Right kidney (tissue), 1 donor: ENCODE measurements around the gene CRYGD.
A peak's percentile ranks its signal among the peaks of the same experiment; 100 is the strongest.
"Not testable (repeated sequence)": the region's sequence is repeated elsewhere in the genome, so short reads cannot be mapped to it uniquely, and the experiment has no call there.

Source experiments
- DNase-seq: peaks from one replicate; pipeline ENCODE4 v3.0.0-alpha.2; 2016

CRYGD gene

DNA sequence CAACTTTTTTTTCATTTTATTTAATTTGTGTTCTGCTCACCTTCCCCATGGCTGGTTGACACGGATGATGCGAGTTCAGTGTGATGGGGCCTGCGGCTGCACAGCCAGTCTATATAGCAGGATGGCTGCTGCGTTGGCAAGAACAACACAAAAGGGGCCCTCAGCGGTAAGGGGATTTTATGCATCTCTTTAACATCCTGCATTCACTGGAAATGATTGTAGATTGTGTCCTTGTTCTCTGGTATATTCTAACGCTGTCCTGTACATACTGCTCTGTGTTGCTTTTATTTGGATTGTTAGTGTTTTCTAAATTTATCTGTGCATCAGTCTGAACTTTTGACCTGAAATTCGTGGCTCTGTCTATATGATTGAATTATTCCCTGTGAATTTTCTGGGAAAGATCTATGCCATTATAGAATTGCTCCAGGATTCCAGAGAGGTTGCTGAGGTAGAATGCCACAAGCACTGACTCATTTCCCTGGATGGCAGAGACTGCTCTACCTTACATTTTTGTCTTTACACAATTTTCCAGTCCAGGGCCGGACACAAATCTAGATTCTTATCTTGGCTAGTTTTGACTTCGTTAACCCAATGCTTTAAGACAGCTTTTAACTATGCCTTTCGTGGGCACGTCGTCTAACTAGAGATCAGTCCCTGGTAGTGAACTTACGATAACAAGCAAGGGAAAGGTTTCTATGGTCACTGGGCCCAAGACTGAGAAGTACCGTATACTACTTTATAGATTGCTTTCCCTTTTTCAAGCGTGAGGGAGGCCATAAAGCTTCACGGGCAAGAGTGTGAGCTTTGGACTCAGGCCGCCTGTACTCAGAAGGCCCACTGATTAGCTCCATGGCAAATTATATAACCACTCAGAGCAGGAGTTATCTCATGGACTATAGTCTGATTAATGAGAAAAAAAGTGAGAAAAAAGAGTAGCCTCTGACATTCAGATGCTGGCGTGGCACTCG is 5.7 kb upstream of the CRYGD start, which contains the start of gene CRYGC:
Gene CRYGC (minus strand): TSS at position 85 of the 968 bp plus-strand sequence. CDS start 36 bp downstream, at position 49.
- no peak for DNase-seq

DNA sequence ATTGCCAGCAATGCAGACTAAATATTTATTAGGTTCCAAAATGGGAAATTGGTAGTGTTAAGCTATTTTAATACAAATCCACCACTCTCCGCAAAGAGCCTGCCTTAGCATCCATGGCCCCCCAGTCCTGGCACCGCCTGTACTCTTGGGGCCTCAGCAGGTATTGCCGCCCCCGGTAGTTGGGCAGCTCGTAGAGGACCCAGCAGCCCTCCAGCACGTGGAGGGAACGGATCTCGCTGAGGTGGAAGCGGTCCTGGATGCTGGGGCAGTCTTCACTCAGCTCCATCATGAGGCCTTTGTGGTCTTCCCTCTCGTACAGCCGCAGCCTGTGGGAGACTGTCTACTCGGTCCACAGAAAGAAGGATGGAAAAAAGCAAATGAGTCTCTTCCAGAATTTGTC is 3.8 kb upstream of the CRYGD start:
- no peak for DNase-seq

DNA sequence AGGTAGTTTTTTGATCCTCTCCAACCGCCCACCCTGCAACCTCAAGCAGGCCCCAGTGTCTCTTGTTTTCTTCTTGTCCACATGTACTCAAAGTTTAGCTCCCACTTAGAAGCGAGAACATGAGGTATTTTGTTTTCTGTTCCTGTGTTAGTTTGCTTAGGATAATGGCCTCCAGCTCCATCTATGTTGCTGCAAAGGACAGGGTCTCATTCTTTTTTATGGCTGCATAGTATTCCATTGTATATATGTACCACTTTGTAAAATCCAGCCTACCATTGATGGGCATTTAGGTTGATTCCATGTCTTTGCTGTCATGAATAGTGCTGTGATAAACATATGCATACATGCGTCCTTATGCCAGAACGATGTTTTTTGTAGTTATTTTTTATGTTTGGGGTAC is 2.8 kb upstream of the CRYGD start:
- DNase-seq: no peak

DNA sequence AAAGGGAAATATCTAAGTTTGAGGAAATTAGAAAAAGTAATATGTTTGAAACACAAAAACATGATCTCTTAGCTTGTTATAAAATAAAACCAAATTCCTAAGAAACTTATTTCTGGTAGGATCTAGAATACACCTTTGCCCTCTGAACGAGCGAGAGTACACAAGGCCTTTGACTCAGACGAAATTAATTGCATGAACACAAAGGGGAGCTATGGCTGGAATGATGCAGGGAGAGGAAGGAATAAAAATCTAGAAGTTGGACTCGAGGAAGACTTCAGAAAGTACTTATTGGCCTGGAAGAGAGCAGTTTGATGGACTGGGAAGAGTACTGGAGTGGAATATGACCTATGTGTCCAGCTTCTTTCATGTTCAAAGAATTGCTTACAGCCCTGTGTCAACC is 927 bp upstream of the CRYGD start:
- DNase-seq: no peak

DNA sequence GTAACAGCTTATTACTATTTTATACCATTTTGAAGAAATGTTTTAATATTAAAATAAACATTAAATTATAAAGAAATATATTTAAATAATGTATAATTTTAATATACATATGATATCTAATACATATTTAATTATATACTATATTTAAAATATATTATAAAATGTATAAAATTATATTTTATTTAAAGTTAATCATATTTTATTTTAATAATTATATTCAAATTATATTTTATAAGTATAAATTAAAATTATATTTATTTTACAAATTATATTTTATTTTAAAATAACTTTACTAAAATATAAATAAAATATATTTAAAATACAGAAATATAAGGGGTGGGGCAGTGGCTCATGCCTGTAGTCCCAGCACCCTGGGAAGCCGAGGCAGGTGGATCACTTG is 2.1 kb downstream of the CRYGD start:
- no peak for DNase-seq

DNA sequence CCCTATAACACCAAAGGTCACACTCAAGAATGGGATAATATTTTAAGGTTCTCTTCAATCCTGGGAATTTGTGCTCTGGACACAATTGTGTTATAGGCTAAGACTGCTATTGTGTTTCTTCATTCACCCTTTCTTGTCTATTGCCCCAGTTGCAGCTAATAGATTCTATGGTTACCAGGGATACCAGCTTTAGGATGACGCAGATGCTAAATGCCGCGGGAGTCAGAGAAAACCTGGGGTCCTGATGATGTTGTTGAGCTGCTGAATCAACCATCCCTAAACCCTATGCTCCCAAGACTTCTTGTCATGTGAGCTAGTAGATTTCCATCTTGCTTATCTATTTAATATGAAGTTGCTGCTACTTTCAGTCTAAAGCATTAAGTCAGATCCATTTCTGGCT is 5.4 kb downstream of the CRYGD start:
- no peak for DNase-seq

DNA sequence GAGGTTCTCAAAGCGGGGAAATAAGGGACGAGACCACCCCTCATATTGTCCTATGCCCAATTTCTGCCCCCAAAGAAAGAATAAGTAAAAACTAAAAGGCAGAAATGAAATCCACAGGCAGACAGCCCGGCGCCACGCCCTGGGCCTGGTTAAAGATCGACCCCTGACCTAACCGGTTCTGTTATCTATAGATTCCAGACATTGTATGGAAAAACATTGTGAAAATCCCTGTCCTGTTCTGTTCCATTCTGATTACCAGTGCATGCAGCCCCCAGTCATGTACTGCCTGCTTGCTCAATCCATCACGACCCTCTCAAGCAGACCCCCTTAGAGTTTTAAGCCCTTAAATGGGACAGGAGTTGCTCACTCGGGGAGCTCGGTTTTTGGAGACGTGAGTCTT is 6.9 kb downstream of the CRYGD start:
- DNase-seq: not testable (repeated sequence)

DNA sequence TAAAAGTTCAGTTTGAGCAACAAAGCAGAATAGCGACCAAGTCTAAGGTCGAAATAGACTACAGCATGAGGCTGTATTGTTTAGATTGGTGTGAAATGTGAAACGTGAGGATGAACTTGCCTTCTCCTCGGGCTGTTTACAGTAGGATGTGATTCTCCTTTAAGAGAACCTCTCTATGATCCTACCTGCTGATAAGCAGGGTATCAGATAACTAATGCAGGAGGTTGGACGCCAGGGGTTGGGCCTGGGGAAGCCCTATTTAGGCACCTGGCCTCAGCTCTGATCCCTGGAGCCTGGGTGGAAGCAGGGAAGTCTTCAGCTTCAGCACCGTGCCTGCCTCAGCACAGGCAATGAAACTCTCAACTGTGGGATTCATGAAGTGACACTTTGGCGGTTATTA is 11.4 kb downstream of the CRYGD start:
- DNase-seq: no peak

DNA sequence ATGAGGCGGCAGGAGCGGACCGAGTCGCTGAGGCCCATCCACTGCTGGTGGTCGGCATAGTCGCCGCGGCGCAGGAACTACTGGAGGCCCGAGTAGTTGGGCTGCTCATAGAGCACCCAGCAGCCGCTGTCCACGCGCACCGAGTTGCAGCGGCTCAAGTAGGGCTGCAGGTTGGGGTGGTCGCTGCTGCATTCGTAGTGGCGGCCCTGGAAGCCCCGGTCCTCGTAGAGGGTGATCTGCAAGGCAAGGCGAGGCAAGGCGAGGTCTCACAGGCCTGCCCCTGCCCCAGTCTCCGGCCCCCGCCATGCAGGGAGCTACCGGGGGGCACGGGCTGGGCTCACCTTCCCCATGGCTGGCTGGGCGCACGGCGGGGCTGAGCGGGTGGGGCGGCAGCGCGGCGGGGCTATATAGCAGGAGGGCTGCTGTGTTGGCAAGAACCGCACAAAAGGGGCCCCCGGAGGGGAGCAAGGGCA is 12.0 kb downstream of the CRYGD start:
- peak; percentile 37 for DNase-seq

DNA sequence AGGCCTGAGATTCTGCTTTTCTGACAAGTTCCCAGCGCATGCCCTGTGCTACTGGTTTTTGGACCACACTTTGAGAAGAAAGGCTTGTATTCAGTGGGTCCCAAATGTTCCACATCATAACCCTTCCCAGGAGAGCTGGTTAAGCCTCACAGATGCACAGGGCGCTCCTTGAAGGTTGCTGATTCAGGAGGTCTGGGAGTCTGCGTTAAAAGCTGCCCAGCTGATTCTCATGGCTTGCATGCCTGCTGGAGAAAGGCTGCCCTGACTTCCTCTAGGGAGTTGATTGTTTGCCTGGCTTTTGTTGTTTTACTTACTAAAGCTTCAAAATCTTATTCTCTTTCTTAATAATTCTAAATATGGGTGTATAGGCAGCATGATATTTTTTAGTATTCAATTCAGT is 20.7 kb downstream of the CRYGD start:
- no peak for DNase-seq

DNA sequence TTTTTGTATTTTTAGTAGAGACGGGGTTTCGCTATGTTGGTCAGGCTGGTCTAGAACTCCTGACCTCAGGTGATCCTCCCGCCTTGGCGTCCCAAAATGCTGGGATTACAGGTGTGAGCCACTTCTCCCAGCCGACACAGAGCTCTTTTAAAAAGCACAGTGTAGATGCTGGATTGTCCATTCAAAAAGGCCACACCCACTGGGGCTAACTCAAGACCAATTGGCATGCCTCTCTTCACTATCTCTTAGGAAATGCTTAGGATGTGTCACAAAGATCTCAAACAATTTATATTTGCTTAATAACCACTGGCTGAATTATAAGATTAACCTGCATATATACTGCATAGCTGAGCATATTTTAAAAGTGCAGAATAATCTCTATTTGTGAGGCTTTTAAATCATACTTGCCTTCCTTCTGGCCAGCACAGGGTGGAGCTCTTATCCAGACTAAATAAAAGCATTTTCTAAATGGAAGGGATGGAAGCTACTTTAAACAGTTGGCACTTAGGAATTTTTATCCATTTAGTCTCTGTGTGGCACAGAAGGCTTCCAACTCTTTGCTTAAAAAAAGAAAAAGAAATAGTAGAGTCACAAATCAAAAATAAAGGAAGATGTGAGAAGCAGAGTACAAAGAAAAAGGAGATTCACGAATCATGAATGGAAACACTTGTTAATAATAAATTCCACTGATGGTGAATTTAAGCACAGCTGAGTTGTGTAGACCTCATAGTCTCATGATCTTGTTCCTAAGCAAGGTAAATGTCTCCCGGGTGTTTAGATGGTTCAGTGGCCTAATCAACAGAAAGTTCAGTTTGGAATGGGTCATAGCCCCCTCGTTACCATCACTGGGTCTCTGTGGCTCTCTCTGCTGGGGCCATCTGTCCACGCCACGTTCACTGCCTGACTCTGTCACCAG is 22.4 kb downstream of the CRYGD start:
- DNase-seq: no peak

DNA sequence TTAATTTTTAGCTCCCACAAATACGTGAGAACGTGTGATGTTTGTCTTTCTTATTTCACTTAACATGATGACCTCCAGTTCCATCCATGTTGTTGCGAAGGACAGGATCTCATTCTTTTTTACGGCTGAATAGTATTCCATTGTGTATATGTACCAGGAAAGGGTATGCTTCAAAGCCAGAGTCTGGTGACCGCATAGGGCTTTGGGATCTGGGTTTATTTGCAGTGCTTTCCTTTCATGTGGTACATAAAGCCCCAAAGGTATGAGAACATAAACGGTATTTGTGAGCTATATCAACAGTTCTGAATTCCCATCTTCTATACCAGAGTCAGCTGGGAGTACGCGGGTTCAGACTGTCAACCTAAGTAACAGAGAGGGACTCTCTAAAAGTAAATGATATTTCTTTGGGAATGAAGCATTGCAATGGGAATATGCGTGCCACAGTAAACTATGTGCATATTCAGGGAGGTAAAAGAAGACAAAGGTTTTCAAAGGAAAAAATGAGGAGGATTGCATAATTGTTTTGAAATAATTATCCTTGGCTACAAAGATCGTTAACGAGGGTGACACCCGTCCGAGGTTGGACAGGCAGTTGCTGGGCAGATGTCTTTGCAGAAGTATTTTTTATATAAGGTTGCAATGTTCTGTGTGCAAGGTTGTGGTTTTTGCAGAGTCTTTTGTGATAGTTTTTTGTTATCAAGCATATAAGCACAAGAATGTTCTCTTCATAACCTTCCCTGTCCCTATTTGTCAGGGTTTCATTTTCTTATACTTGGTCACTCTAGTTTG is 24.4 kb downstream of the CRYGD start:
- DNase-seq: no peak

DNA sequence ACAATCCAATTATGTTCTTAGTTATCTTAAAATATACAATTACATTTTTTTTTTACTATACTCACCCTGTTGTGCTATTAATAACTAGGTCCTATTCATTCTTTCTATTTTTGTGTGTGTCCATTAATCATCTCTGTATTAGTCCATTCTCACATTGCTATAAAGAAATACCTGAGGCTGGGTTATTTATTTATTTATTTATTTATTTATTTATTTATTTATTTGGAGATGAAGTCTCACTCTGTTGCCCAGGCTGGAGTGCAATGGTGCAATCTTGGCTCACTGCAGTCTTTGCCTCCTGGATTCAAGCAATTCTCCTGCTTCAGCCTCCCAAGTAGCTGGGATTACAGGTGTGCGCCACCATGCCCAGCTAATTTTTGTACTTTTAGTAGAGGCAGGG is 25.6 kb downstream of the CRYGD start:
- DNase-seq: not testable (repeated sequence)

DNA sequence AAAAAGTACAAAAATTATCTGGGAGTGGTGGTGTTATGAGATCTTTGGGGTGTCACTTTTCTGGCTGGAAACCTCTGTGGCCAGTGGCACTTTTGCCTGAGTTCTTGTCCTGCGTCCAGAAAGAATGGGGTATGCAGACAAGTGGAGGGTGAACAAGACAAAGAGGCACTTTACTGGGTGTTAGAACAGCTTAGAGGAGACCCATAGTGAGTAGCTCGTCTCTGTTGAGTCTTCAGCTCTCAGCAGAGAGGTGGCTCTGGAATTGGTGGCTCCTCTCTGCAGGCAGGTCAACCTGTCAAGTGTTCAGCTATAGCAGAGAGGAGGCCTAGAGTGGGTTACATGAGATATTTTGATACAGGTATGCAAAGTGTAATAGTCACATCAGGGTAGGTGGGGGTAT is 26.1 kb downstream of the CRYGD start:
- DNase-seq: no peak

DNA sequence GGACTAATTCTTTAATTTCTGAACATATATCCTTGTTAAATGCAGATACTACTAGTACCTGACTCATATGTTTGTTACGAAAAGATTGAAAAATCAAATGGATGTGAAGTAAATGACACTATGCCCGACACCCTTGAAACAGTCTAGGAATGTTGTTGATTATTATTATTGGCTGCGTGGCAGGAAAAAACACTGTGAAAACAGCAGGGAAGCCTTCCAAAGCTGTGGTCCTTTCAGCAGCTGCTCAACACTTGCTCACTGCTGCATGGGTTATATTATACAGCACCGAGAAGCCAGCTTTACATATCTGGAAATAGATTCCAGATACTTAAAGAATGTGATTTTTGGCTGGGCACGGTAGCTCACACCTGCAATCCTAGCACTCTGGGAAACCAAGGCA is 26.5 kb downstream of the CRYGD start:
- no peak for DNase-seq

DNA sequence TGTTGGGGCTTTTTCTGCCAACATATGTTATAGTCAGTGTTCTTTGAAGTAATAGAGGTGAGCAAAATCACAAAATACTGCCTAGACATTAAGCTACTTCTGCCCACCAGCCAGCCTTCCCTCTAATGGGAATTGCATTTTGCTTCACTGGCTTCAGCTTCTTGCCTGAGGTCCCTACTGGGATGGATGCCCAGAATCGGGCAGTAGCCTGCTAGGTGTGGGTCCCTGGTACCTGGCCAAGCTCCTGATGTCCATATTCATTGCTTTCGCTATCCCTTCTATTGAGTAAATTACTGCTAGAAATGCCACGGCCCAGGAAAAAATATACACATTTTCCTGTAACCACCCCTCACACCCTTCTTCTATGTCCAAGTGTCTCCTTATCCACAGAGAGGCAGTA is 27.0 kb downstream of the CRYGD start:
- no peak for DNase-seq

DNA sequence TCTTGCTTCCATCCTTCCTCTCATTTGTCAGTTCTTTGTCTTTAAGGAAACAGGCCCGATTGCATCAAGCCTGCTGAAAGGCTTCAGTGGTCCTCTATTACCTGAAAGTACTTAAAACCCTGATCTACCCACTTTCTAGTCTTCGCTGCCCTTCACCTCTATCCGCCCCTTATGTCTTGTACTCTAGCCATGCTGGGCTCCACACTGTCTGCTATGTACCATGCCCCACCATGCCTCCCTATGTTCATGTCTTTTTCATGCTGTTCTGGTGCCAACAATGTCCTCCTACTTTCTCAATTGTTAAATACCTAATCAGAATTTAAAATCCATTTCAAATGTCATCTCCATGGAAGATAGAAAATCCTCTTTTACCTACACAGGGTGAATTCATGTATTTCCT is 28.2 kb downstream of the CRYGD start:
- no peak for DNase-seq

DNA sequence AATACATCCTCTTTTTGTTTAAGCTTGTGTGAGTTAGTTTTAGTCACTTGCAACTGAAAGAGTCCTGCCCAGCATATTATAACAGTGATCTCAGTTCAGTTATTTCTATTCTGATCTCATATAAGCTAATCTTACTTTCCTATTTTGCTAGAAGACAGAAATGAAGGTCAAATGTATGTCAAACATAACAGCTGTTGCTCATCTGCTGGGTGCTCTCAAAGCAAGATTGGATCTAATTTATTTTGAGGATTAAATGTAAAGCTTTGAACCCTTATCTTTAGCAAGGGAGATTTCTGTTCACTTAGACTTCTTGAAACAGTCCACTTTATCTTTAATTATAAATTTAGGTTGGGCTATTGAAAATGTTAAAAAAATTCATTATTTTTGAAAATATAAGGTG is 31.2 kb downstream of the CRYGD start:
- DNase-seq: no peak

DNA sequence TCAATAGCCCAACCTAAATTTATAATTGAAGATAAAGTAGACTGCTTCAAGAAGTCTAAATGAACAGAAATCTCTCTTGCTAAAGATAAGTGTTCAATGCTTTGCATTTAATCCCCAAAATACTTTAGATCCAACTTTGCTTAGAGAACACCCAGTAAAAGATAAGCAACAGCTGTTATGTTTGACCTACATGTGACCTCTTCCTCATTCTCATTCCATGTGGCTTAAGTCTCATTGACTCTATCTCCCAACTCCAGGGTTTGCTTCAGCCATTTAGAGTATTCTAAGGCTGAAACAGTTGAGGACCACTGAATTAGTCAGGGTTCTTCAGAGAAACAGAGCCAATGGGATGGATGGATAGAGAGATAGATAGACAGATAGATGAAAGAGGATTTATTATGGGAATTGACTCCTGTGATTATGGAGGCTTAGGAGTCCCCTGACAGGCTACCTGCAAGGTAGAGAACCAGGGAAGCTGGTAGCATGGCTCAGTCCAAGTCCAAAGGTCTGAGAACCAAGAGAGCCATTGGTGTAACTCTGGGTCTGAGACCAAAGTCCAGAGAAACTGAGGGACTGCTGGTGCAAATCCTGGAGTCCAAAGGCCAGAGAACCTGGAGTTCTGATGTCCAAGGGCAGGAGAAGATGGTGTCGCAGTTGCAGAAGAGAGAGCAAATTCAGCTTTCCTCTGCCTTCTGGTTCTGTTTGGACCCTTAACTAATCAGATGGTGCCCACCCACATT is 32.1 kb downstream of the CRYGD start:
- DNase-seq: no peak

DNA sequence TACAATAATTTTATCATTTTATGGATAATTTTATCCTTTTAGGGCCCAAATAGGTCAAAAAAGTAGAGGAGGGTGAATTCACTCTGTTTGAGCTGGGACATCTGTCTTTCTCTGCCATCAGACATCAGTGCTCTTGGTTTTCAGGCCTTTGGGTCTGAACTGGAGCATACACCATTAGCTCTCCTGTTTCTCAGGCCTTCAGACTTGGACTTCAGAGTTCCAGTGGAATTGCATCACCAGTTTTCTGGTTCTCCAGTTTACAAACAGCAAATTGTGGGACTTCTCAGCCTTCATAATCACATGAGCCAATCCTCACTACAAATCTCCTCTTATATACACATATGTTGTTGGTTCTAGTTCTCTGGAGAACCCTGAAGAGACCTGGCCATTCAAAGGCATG is 33.9 kb downstream of the CRYGD start:
- DNase-seq: no peak

DNA sequence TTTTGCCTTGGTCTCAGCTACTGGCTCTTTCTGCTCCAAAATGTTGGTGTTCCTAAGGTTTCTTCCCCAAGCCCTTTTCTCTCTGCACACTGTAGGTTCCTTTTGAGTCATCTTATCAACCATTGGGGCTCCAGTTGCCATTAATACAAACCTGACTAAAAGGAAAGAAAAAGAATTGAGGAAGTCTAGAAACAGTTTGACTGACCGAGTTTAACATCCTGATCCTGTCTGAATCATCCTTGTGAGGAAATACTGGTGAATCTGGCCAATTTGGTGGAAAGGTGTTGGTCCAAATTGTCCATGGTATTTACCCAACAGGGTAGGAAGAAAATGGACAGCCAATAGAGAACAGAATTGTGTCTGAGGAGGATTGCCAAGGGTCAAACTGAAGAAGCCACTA is 38.3 kb downstream of the CRYGD start:
- no peak for DNase-seq

DNA sequence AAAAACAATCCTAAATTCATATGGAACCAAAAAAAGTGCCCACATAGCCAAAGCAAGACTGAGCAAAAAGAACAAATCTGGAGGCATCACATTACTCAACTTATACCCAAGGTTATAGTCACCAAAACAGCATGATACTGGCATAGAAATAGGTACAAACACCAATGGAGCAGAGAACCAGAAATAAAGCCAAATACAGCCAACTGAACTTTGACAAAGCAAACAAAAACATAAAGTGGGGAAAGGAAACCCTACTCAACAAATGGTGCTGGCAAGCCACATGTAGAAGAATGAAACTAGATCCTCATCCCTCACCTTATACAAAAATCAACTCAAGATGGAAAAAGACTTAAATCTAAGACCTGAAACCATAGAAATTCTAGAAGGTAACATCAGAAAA is 40.5 kb downstream of the CRYGD start:
- DNase-seq: no peak
